ENCODE measurements around the gene PLEKHA6.

The PLEKHA6 gene

GRCh38 chr1:204355913-204356312 is 3.8 kb downstream of the PLEKHA6 start:
- DNase-seq: no peak

GRCh38 chr1:204354579-204354978 is 5.2 kb downstream of the PLEKHA6 start:
- no peak for DNase-seq

GRCh38 chr1:204353213-204353910 is 6.4 kb downstream of the PLEKHA6 start:
- DNase-seq: no peak

GRCh38 chr1:204350857-204351573 is 8.7 kb downstream of the PLEKHA6 start:
- DNase-seq: peak in 50 of 51 donors; percentile 34 to 94 (median 84)

GRCh38 chr1:204350312-204350711 is 9.4 kb downstream of the PLEKHA6 start:
- no peak for DNase-seq

GRCh38 chr1:204349602-204350001 is 10.1 kb downstream of the PLEKHA6 start:
- no peak for DNase-seq

GRCh38 chr1:204348722-204349121 is 11.0 kb downstream of the PLEKHA6 start:
- DNase-seq: peak in 20 of 51 donors; percentile 22 to 64 (median 41)

GRCh38 chr1:204348242-204348641 is 11.5 kb downstream of the PLEKHA6 start:
- no peak for DNase-seq

- DNase-seq: no peak
These were observed 13.6 kb downstream of the PLEKHA6 start for GRCh38 chr1:204345941-204346645.

- no peak for DNase-seq
These were observed 14.3 kb downstream of the PLEKHA6 start for GRCh38 chr1:204345438-204345841.

GRCh38 chr1:204344665-204345355 is 14.9 kb downstream of the PLEKHA6 start:
- DNase-seq: no peak

GRCh38 chr1:204343802-204344201 is 15.9 kb downstream of the PLEKHA6 start:
- no peak for DNase-seq

GRCh38 chr1:204343247-204343646 is 16.5 kb downstream of the PLEKHA6 start:
- DNase-seq: no peak

GRCh38 chr1:204342310-204342709 is 17.4 kb downstream of the PLEKHA6 start:
- no peak for DNase-seq

GRCh38 chr1:204341380-204341779 is 18.3 kb downstream of the PLEKHA6 start:
- no peak for DNase-seq

- DNase-seq: no peak
These were observed 19.4 kb downstream of the PLEKHA6 start for GRCh38 chr1:204340081-204340889.

- no peak for DNase-seq
These were observed 20.2 kb downstream of the PLEKHA6 start for GRCh38 chr1:204339541-204339940.

GRCh38 chr1:204338997-204339396 is 20.7 kb downstream of the PLEKHA6 start:
- no peak for DNase-seq

- DNase-seq: no peak
These were observed 21.4 kb downstream of the PLEKHA6 start for GRCh38 chr1:204338360-204338759.

- DNase-seq: no peak
These were observed 22.1 kb downstream of the PLEKHA6 start for GRCh38 chr1:204337583-204337982.

- no peak for DNase-seq
These were observed 22.7 kb downstream of the PLEKHA6 start for GRCh38 chr1:204337036-204337429.

Data from hypothalamus (tissue), 51 donors.